ENCODE measurements around the gene LRRC4B.
"Not testable (repeated sequence)": the region's sequence is repeated elsewhere in the genome, so short reads cannot be mapped to it uniquely, and the experiment has no call there.

The LRRC4B gene

GRCh38 chr19:50599427-50599826 is 31.2 kb upstream of the LRRC4B start:
- no peak overlapping the region for H3K4me3 ChIP-seq (ENCODE audit: low read length)
- H3K27me3 ChIP-seq (ENCODE audit: control insufficient read depth, insufficient read depth, low read length), result no peaks in the 10 kb centered on the region
- no peak overlapping the region for H3K9ac ChIP-seq (ENCODE audit: low read length)
- no peaks in the 10 kb centered on the region for H3K36me3 ChIP-seq (ENCODE audit: control insufficient read depth, insufficient read depth, low read length)
- no peak overlapping the region for H3K27ac ChIP-seq (ENCODE audit: low read depth, low read length)
- no peaks in the 10 kb centered on the region for H3K4me1 ChIP-seq (ENCODE audit: control insufficient read depth, insufficient read depth, low read length)

- Histone ChIP-seq H3K9ac (ENCODE audit: low read length) (no peak overlapping the region), H3K4me1 (ENCODE audit: control insufficient read depth, insufficient read depth, low read length) (no peaks in the 10 kb centered on the region), H3K27me3 (ENCODE audit: control insufficient read depth, insufficient read depth, low read length) (no peaks in the 10 kb centered on the region), H3K4me3 (ENCODE audit: low read length) (no peak overlapping the region), H3K36me3 (ENCODE audit: control insufficient read depth, insufficient read depth, low read length) (no peaks in the 10 kb centered on the region), H3K27ac (ENCODE audit: low read depth, low read length) (no peak overlapping the region)
These were observed 22.0 kb upstream of the LRRC4B start for GRCh38 chr19:50590191-50590590.

GRCh38 chr19:50581795-50582660 is 13.8 kb upstream of the LRRC4B start:
- H3K4me1 ChIP-seq (ENCODE audit: control insufficient read depth, insufficient read depth, low read length); H3K4me3 ChIP-seq (ENCODE audit: low read length): not testable (repeated sequence)

GRCh38 chr19:50580970-50581634 is 12.9 kb upstream of the LRRC4B start:
- Histone ChIP-seq H3K4me3 (ENCODE audit: low read length) (no peak overlapping the region), H3K27me3 (ENCODE audit: control insufficient read depth, insufficient read depth, low read length) (no peaks in the 10 kb centered on the region), H3K36me3 (ENCODE audit: control insufficient read depth, insufficient read depth, low read length) (no peaks in the 10 kb centered on the region), H3K9ac (ENCODE audit: low read length) (no peak overlapping the region), H3K27ac (ENCODE audit: low read depth, low read length) (no peak overlapping the region), H3K4me1 (ENCODE audit: control insufficient read depth, insufficient read depth, low read length) (no peaks in the 10 kb centered on the region)

More at GRCh38 chr19:50581795-50582660, 13.8 kb upstream of the LRRC4B start:
- H3K36me3 ChIP-seq (ENCODE audit: control insufficient read depth, insufficient read depth, low read length); H3K27ac ChIP-seq (ENCODE audit: low read depth, low read length); H3K9ac ChIP-seq (ENCODE audit: low read length); H3K27me3 ChIP-seq (ENCODE audit: control insufficient read depth, insufficient read depth, low read length): not testable (repeated sequence)

- no peaks in the 10 kb centered on the region for H3K36me3 ChIP-seq (ENCODE audit: control insufficient read depth, insufficient read depth, low read length)
- no peak overlapping the region for H3K9ac ChIP-seq (ENCODE audit: low read length)
- no peak overlapping the region for H3K27ac ChIP-seq (ENCODE audit: low read depth, low read length)
- no peaks in the 10 kb centered on the region for H3K4me1 ChIP-seq (ENCODE audit: control insufficient read depth, insufficient read depth, low read length)
- H3K27me3 ChIP-seq (ENCODE audit: control insufficient read depth, insufficient read depth, low read length), result no peaks in the 10 kb centered on the region
- H3K4me3 ChIP-seq (ENCODE audit: low read length), result no peak overlapping the region
These were observed 12.0 kb upstream of the LRRC4B start for GRCh38 chr19:50580240-50580639.

GRCh38 chr19:50576769-50577168 is 8.5 kb upstream of the LRRC4B start:
- not testable (repeated sequence) for H3K36me3 ChIP-seq (ENCODE audit: control insufficient read depth, insufficient read depth, low read length); H3K9ac ChIP-seq (ENCODE audit: low read length); H3K4me3 ChIP-seq (ENCODE audit: low read length); H3K27me3 ChIP-seq (ENCODE audit: control insufficient read depth, insufficient read depth, low read length); H3K4me1 ChIP-seq (ENCODE audit: control insufficient read depth, insufficient read depth, low read length); H3K27ac ChIP-seq (ENCODE audit: low read depth, low read length)

GRCh38 chr19:50573741-50574461 is 5.7 kb upstream of the LRRC4B start:
- H3K36me3 ChIP-seq (ENCODE audit: control insufficient read depth, insufficient read depth, low read length), result no peaks in the 10 kb centered on the region
- no peak overlapping the region for H3K4me3 ChIP-seq (ENCODE audit: low read length)
- no peak overlapping the region for H3K27ac ChIP-seq (ENCODE audit: low read depth, low read length)
- H3K27me3 ChIP-seq (ENCODE audit: control insufficient read depth, insufficient read depth, low read length), result no peaks in the 10 kb centered on the region
- H3K9ac ChIP-seq (ENCODE audit: low read length), result no peak overlapping the region
- H3K4me1 ChIP-seq (ENCODE audit: control insufficient read depth, insufficient read depth, low read length), result no peaks in the 10 kb centered on the region

GRCh38 chr19:50570997-50571396 is 2.8 kb upstream of the LRRC4B start:
- peaks cover 6% of the 10 kb centered on the region for H3K27me3 ChIP-seq (ENCODE audit: control insufficient read depth, insufficient read depth, low read length)
- H3K4me3 ChIP-seq (ENCODE audit: low read length), result no peak overlapping the region
- H3K9ac ChIP-seq (ENCODE audit: low read length), result no peak overlapping the region
- no peaks in the 10 kb centered on the region for H3K36me3 ChIP-seq (ENCODE audit: control insufficient read depth, insufficient read depth, low read length)
- H3K4me1 ChIP-seq (ENCODE audit: control insufficient read depth, insufficient read depth, low read length), result no peaks in the 10 kb centered on the region
- H3K27ac ChIP-seq (ENCODE audit: low read depth, low read length), result no peak overlapping the region

- H3K9ac ChIP-seq (ENCODE audit: low read length), result no peak overlapping the region
- no peaks in the 10 kb centered on the region for H3K36me3 ChIP-seq (ENCODE audit: control insufficient read depth, insufficient read depth, low read length)
- H3K27me3 ChIP-seq (ENCODE audit: control insufficient read depth, insufficient read depth, low read length), result peaks cover 13% of the 10 kb centered on the region
- H3K4me3 ChIP-seq (ENCODE audit: low read length), result no peak overlapping the region
- no peaks in the 10 kb centered on the region for H3K4me1 ChIP-seq (ENCODE audit: control insufficient read depth, insufficient read depth, low read length)
- no peak overlapping the region for H3K27ac ChIP-seq (ENCODE audit: low read depth, low read length)
These were observed 1.8 kb upstream of the LRRC4B start for GRCh38 chr19:50569938-50570540.

GRCh38 chr19:50568728-50569698 is 778 bp upstream of the LRRC4B start:
- H3K27me3 ChIP-seq (ENCODE audit: control insufficient read depth, insufficient read depth, low read length), result peaks cover 17% of the 10 kb centered on the region

GRCh38 chr19:50567052-50567841 is 988 bp downstream of the LRRC4B start:
- Histone ChIP-seq H3K36me3 (ENCODE audit: control insufficient read depth, insufficient read depth, low read length) (no peaks in the 10 kb centered on the region), H3K27me3 (ENCODE audit: control insufficient read depth, insufficient read depth, low read length) (peaks cover 20% of the 10 kb centered on the region), H3K4me1 (ENCODE audit: control insufficient read depth, insufficient read depth, low read length) (no peaks in the 10 kb centered on the region), H3K9ac (ENCODE audit: low read length) (no peak overlapping the region), H3K4me3 (ENCODE audit: low read length) (no peak overlapping the region), H3K27ac (ENCODE audit: low read depth, low read length) (no peak overlapping the region)

More at GRCh38 chr19:50568728-50569698, 778 bp upstream of the LRRC4B start:
- H3K4me3 ChIP-seq (ENCODE audit: low read length), result no peak overlapping the region
- no peaks in the 10 kb centered on the region for H3K4me1 ChIP-seq (ENCODE audit: control insufficient read depth, insufficient read depth, low read length)
- no peak overlapping the region for H3K27ac ChIP-seq (ENCODE audit: low read depth, low read length)
- no peak overlapping the region for H3K9ac ChIP-seq (ENCODE audit: low read length)
- H3K36me3 ChIP-seq (ENCODE audit: control insufficient read depth, insufficient read depth, low read length), result no peaks in the 10 kb centered on the region

Measured in rectal smooth muscle tissue (tissue), 1 donor.